Central memory CD8-positive, alpha-beta T cell (primary cell): ENCODE results near the gene KDM2B.
A peak's percentile ranks its signal among the peaks of the same experiment; 100 is the strongest.

Source experiments
- ATAC-seq: fragments of 150-1000 bp; cut with Tn5 transposase; replicated peaks from 2 replicates; pipeline ENCODE4 v1.10.0; 2022; ENCODE audit warnings: mild to moderate bottlenecking, moderate FRiP score, moderate number of reproducible peaks; ENCODE audit not compliant: poor library complexity, severe bottlenecking; ENCODE audit errors: extremely low read depth
- DNase-seq, 2 donors: peaks; one replicate each; pipeline ENCODE4 v3.0.0; 2021; ENCODE audit warnings: low spot score in 2 of 2
- H3K27ac Mint-ChIP-seq: one replicate; pipeline ENCODE4 v1.8.0; 2022; ENCODE audit warnings: low read depth, mild to moderate bottlenecking, moderate library complexity, mixed read lengths
- H3K27me3 Mint-ChIP-seq: one replicate; pipeline ENCODE4 v1.8.0; 2022; ENCODE audit warnings: mixed read lengths
- H3K36me3 Mint-ChIP-seq: one replicate; pipeline ENCODE4 v1.8.0; 2022; ENCODE audit warnings: mild to moderate bottlenecking, moderate library complexity, mixed read lengths; ENCODE audit not compliant: insufficient read depth
- H3K4me1 Mint-ChIP-seq: one replicate; pipeline ENCODE4 v1.8.0; 2022; ENCODE audit warnings: mixed read lengths
- H3K4me3 Mint-ChIP-seq: one replicate; pipeline ENCODE4 v1.8.0; 2022; ENCODE audit warnings: mild to moderate bottlenecking, moderate library complexity, mixed read lengths
- H3K9me3 Mint-ChIP-seq: one replicate; pipeline ENCODE4 v1.8.0; 2022; ENCODE audit warnings: mixed read lengths

KDM2B gene

DNA sequence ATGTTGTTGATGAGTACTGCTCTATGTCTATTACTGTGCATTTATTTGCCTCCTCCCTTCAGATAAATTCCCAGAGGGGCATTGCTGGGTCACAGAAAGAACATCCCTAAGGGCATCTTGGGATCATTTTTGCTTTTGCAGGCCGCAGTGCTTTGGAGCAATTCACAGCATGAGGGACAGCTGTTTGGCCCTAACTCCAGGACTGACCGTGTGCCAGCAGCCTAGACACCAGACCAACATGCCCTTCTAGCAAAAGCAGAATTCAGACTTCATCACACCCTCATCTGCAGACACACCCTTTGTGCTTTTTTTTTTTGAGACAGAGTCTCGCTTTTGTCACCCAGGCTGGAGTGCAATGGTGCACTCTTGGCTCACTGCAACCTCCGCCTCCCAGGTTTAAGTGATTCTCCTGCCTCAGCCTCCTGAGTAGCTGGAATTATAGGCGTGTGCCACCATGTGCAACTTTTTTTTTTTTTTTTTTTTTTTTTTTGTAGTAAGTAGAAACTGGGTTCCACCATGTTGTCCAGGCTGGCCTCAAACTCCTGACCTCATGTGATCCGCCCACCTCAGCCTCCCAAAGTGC lies 149.9 kb downstream of the KDM2B start:
- ATAC-seq (no peak), DNase-seq (no peak)
- H3K9me3 Mint-ChIP-seq = no peaks in the 10 kb centered on the region
- no peak overlapping the region for H3K27ac Mint-ChIP-seq
- H3K27me3 Mint-ChIP-seq = no peaks in the 10 kb centered on the region
- peaks cover 5% of the 10 kb centered on the region for H3K4me1 Mint-ChIP-seq
- no peak overlapping the region for H3K4me3 Mint-ChIP-seq
- H3K36me3 Mint-ChIP-seq = peaks cover 83% of the 10 kb centered on the region

DNA sequence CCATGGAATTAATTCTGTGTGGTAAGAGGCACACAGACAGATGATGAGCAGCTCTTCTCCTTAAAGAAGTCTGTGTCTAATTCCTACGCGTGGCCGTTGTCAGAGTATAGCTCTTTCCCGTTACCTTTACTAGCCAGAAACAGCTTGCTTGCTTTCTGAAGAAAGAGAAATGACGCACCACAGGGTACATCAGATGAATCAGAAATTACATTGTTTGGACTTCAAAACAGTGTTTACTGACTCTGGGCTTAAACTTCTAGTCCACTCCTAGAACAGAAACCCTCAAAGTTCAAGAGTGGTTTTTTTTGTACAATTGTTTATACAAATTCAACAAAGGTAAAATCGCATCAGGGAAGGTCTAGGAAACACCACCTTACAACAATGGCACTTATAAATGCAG lies 151.9 kb downstream of the KDM2B start:
- DNase-seq = no peak
- Mint-ChIP-seq H3K27me3 (no peaks in the 10 kb centered on the region), H3K4me3 (no peak overlapping the region), H3K9me3 (no peaks in the 10 kb centered on the region), H3K4me1 (peaks cover 5% of the 10 kb centered on the region), H3K36me3 (peaks cover 88% of the 10 kb centered on the region), H3K27ac (no peak overlapping the region)
- ATAC-seq = no peak

DNA sequence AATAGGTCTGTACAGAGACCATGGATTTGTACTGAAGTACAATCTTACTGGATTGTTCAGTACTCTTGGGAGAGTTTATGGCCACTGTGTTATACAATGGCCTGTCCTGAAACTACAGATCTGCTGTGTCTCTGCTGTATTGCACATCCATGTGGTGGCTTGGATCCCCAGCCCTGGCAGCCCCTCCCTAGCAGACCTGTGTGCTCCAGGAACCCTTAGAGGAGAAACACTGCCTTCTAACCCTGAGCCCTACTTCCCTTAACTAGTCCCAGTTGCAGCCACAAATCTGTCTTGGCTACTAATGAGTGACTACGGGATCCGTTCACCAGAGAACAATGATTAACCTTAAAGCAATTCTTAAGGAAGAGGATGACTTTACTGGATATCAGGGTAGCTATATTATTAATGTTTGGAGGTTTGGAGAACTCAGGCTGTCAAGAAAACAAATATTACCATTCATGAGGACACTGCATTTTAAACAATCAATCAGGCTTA lies 153.2 kb downstream of the KDM2B start:
- DNase-seq (no peak), ATAC-seq (no peak)
- H3K4me3 Mint-ChIP-seq = no peak overlapping the region
- H3K27ac Mint-ChIP-seq = no peak overlapping the region
- no peaks in the 10 kb centered on the region for H3K27me3 Mint-ChIP-seq
- H3K36me3 Mint-ChIP-seq = peaks cover 88% of the 10 kb centered on the region
- peaks cover 5% of the 10 kb centered on the region for H3K4me1 Mint-ChIP-seq
- H3K9me3 Mint-ChIP-seq = no peaks in the 10 kb centered on the region

DNA sequence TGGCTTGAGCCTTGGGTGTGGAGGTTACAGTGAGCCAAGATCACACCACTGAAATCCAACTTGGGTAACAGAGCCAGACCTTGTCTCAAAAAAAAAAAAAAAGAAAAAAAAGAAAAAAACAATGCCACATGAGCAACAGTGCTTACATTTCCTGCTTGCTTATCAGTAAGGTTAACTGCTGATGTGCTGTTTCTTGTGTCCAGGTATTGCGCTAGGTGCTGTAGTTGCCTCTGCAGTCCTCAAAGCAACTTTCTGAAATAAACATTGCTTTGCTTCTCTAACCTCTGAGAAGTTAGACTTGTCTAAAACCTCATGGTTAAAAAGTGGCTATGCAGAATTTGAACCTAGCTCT lies 156.2 kb downstream of the KDM2B start:
- Mint-ChIP-seq H3K4me3 (no peak overlapping the region), H3K27me3 (no peaks in the 10 kb centered on the region), H3K36me3 (peaks cover 82% of the 10 kb centered on the region), H3K27ac (no peak overlapping the region), H3K4me1 (peaks cover 8% of the 10 kb centered on the region), H3K9me3 (no peaks in the 10 kb centered on the region)
- no peak for ATAC-seq
- DNase-seq = no peak

DNA sequence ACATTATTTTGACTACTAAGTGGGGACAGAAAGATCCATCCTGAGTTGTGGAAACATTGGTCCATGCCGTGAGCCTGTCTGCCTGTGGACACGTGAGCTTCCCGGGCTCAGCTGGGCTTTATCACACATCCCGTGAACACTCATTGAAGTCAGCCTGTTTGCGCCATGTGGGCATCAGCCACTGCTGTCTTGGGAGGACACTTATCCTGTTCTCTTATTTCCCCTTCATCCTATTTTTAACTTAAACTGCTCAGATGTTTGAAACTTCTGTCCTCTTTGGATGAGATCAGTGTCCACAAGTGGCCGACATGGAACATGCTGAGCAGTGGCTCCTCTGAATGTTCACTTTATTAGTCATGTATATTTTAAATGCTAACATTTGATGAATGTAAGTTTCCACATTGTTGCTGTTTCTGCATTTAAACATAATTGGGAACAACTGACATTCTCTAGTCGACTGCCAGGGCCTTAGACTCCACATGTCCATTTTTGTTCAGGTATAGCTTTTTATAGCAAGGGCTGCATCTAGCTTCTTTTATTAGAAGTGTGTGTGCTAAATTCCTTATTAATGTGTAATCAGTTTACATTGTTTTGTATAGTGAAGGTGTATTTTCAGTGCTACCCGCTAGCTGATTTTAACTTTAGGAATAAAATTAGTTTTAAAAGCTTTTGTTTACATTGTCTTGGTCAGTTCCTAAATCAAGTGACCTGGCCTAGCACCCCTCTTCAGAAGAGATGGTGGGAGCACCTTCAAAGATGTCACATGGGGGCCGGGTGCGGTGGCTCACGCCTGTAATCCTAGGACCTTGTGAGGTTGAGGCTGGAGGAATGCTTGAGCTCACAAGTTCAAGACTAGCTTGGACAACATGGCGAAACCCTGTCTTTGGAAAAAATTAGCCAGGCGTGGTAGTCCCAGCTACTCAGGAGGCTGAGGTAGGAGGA lies 156.9 kb downstream of the KDM2B start:
- ATAC-seq (no peak), DNase-seq (no peak)
- Mint-ChIP-seq H3K4me3 (no peak overlapping the region), H3K27ac (no peak overlapping the region), H3K36me3 (peaks cover 75% of the 10 kb centered on the region), H3K27me3 (no peaks in the 10 kb centered on the region), H3K4me1 (peaks cover 8% of the 10 kb centered on the region), H3K9me3 (no peaks in the 10 kb centered on the region)

DNA sequence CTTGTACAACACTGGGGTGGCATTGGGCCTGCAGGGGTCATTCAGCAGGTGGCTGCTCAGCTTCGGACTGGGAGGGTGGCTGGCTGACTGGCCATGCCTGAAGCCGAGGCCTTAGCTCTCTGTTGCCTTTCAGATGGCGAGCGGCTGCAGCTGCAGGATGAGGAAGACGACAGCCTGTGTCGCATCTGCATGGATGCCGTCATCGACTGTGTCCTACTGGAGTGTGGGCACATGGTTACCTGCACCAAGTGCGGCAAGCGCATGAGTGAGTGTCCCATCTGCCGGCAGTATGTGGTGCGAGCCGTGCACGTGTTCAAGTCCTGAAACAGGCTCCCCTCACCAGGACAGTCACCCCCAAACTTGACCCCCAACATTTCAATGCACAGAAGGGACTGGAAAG lies 157.6 kb downstream of the KDM2B start:
- Mint-ChIP-seq H3K27me3 (no peaks in the 10 kb centered on the region), H3K4me1 (peaks cover 8% of the 10 kb centered on the region), H3K9me3 (no peaks in the 10 kb centered on the region), H3K36me3 (peaks cover 73% of the 10 kb centered on the region), H3K27ac (no peak overlapping the region), H3K4me3 (no peak overlapping the region)
- no peak for DNase-seq
- ATAC-seq = no peak

DNA sequence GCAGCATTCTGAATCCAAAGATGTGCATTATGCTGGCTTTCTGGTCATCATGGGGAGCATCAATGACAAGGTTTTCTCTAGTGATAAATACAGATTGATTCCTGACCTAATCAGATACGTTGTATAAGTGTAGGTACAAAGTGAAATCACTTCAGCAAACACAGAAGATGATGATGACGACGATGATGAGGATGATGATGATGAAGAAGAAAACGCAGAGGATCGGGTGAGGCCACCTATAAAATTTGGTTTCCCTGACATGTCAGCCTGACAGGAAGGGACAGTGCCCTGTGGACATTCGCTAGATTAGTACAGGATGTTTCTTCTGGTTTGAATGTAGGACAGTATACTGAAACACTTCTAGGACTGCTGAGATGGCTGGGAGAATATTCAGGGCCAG lies 160.7 kb downstream of the KDM2B start:
- H3K27me3 Mint-ChIP-seq = no peaks in the 10 kb centered on the region
- DNase-seq = no peak
- ATAC-seq = no peak
- H3K9me3 Mint-ChIP-seq = no peaks in the 10 kb centered on the region
- peaks cover 68% of the 10 kb centered on the region for H3K36me3 Mint-ChIP-seq
- no peak overlapping the region for H3K4me3 Mint-ChIP-seq
- no peak overlapping the region for H3K27ac Mint-ChIP-seq
- peaks cover 13% of the 10 kb centered on the region for H3K4me1 Mint-ChIP-seq

DNA sequence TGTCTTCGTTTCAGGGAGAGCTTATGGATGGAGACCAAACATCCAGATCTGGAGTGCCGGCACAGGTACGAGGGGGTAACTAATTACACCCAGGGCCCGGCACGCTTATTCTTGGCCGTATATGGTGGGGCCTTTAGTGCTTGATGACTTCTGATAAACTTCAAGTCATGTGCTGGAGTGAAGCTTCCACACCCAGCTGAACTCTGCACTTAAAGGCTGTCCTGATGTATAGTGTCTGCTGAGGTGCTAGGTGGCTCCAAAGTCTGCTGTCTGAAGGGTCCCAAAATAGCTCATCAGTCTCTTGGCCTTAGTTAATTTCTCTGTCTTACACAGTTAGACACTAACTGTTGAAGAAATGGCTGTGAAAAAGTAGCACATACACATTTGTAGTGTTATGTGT lies 163.0 kb downstream of the KDM2B start:
- Mint-ChIP-seq H3K9me3 (no peaks in the 10 kb centered on the region), H3K4me3 (no peak overlapping the region), H3K27me3 (no peaks in the 10 kb centered on the region), H3K4me1 (peaks cover 13% of the 10 kb centered on the region), H3K27ac (no peak overlapping the region), H3K36me3 (peaks cover 51% of the 10 kb centered on the region)
- DNase-seq (no peak), ATAC-seq (no peak)

DNA sequence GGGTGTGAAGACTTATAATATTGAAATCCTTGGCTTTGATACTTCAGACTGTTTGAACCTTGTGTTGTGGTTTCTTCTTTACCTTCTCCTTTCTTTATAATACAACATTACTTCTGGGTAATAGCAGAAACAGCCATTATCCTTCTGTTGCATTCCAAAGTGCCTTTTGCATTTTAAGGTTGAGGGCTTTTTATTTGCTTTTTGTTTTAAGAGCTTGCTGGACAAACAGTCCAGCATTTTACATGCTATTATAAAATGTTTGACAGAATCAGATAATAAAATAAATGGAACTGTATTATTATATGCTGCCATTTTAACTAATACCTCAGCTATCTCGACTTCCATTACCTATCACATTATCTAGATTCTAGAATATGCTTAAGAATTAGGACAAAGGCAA lies 166.9 kb downstream of the KDM2B start:
- H3K4me1 Mint-ChIP-seq = peaks cover 11% of the 10 kb centered on the region
- ATAC-seq (no peak), DNase-seq (no peak)
- H3K9me3 Mint-ChIP-seq = no peaks in the 10 kb centered on the region
- peaks cover 29% of the 10 kb centered on the region for H3K36me3 Mint-ChIP-seq
- no peak overlapping the region for H3K4me3 Mint-ChIP-seq
- H3K27ac Mint-ChIP-seq = no peak overlapping the region
- H3K27me3 Mint-ChIP-seq = no peaks in the 10 kb centered on the region

DNA sequence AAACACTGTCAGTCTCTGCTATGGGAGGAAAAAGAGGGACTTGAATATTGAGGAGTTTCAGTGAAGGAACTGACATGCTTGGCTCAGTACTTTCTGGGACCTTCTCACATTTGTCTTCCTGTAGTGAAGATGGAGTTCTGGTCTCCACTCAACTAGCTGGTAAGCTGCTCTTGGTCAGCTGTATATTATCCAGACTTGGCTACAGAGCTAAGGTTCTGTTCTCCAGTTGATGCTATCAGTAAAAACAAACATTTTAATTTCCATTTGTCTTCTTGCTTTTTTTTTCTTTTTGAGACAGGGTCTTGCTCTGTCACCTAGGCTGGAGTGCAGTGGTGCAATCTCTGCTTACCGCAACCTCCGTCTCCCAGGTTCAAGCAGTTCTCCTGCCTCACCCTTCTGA lies 175.6 kb downstream of the KDM2B start:
- H3K4me1 Mint-ChIP-seq = peaks cover 36% of the 10 kb centered on the region
- no peak overlapping the region for H3K27ac Mint-ChIP-seq
- H3K36me3 Mint-ChIP-seq = peaks cover 34% of the 10 kb centered on the region
- no peaks in the 10 kb centered on the region for H3K27me3 Mint-ChIP-seq
- no peak overlapping the region for H3K4me3 Mint-ChIP-seq
- ATAC-seq (no peak), DNase-seq (no peak)
- no peaks in the 10 kb centered on the region for H3K9me3 Mint-ChIP-seq

DNA sequence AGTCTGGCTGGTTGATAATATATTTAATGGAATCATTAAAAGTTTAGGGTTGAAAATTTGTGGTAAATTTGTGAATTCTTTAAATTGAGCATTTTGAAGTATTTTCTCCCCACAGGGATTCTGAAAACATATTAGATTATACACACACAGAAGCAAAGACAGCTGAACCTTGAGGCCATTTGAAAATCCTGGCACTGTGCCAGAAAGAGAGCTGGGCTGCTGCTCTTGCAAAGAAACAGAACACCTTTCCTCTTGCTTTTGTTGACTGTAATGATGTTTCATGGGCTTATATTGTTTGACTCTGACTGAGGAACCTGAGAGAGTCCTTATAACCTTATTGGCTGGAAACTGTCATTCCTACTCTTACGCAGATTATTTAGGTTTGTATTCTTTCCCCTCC lies 176.1 kb downstream of the KDM2B start:
- no peak for ATAC-seq
- H3K27me3 Mint-ChIP-seq = no peaks in the 10 kb centered on the region
- no peak for DNase-seq
- H3K36me3 Mint-ChIP-seq = peaks cover 37% of the 10 kb centered on the region
- H3K9me3 Mint-ChIP-seq = no peaks in the 10 kb centered on the region
- H3K4me1 Mint-ChIP-seq = peaks cover 39% of the 10 kb centered on the region
- H3K27ac Mint-ChIP-seq = peak overlapping the region; percentile 38
- H3K4me3 Mint-ChIP-seq = no peak overlapping the region

DNA sequence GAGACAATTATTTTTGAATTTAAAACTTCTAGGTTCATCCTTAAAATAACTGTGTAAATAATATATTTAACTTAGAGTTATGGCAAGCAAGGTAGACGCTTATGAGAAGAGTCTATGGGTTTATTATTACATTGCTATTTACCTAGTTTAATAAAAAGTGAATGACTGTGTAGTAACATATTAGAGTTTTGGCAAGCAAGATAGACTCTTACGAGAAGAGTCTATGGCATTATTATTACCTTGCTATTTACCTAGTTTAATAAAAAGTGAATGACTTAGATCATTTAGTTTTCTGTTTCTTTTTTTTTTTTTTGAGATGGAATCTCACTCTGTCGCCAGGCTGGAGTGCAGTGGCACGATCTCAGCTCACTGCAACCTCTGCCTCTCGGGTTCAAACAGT lies 177.1 kb downstream of the KDM2B start:
- Mint-ChIP-seq H3K27ac (no peak overlapping the region), H3K4me3 (no peak overlapping the region), H3K4me1 (peaks cover 40% of the 10 kb centered on the region), H3K36me3 (peaks cover 37% of the 10 kb centered on the region), H3K27me3 (no peaks in the 10 kb centered on the region), H3K9me3 (no peaks in the 10 kb centered on the region)
- DNase-seq (no peak), ATAC-seq (no peak)
